ENCODE data around the gene VPREB3. TPM values are rescaled to one million over a fixed set of nuclear protein-coding genes. Genes with fewer than 3 reads are reported as not detected.

VPREB3 gene
- total RNA-seq, 4 donors from 2014 or later, result not detected

DNA sequence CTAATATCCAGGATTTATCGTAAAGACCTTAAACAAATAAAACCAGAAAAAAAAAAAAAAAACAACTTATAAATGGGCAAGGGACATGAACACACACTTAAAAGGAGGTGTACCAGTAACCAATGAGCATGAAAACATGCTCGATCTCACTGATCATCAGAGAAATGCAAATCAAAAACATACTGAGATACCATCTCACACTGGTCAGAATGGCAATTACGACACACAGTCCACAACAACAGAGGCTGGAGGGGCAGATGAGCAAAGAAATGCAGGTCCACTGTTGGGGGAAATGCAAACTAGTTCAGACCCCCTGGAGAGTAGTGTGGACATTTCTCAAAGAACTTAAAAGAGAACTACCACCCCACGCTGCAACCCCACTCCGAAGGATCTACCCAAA lies 50.2 kb downstream of the VPREB3 start:
- intact Hi-C loops (cut with DNase I; ENCODE audit: low total_unique reads), result no loop called here
- H3K27me3 ChIP-seq, result no peaks in the 10 kb centered on the region
- H3K36me3 ChIP-seq, result no peaks in the 10 kb centered on the region
- TF ChIP-seq POLR2A (IDR thresholded peaks at IDR 0.05), result no peak
- H3K9me3 ChIP-seq, result no peaks in the 10 kb centered on the region
- no peaks in the 10 kb centered on the region for H3K4me1 ChIP-seq
- no peak overlapping the region for H3K27ac ChIP-seq
- no peak overlapping the region for H3K4me3 ChIP-seq
- DNase-seq, result no peak

Other genes with a start within 250 kb of the VPREB3 start
- under 1 TPM in 1 of 4 donors, not detected in 3; 0.48 TPM for gene IGLL1, start 174.1 kb downstream of the VPREB3 start, total RNA-seq
- gene DRICH1, start 122.1 kb downstream of the VPREB3 start, total RNA-seq, result 1 to 10 TPM in 1 of 4 donors, not detected in 3; 1.4 TPM
- under 1 TPM in 1 of 4 donors, not detected in 3; 0.21 TPM for gene RGL4, start 63.4 kb downstream of the VPREB3 start, total RNA-seq
- gene ZNF70, start 3.3 kb downstream of the VPREB3 start, total RNA-seq, result 10 to 100 TPM in 1 of 4 donors, 1 to 10 TPM in 3; 3.6 to 13.8 (median 6.2) TPM
- gene C22orf15, start 8.6 kb upstream of the VPREB3 start, total RNA-seq, result under 1 TPM in 2 of 4 donors, not detected in 2; 0.41 to 0.55 TPM
- 10 to 100 TPM in 1 of 4 donors, under 1 TPM in 1, not detected in 2; 0.88 to 21.0 TPM for gene CHCHD10, start 13.5 kb upstream of the VPREB3 start, total RNA-seq
- 10 to 100 TPM in 1 of 4 donors, 1 to 10 TPM in 2, not detected in 1; 7.6 to 35.8 (median 8.7) TPM for gene MMP11, start 18.4 kb upstream of the VPREB3 start, total RNA-seq
- gene SMARCB1, start 32.5 kb upstream of the VPREB3 start, total RNA-seq, result 10 to 100 TPM; 39.1 to 64.4 (median 51.6) TPM
- 1 to 10 TPM in 1 of 4 donors, under 1 TPM in 1, not detected in 2; 0.95 to 1.2 TPM for gene DERL3, start 84.6 kb upstream of the VPREB3 start, total RNA-seq
- gene SLC2A11, start 103.5 kb upstream of the VPREB3 start, total RNA-seq, result 10 to 100 TPM in 3 of 4 donors, under 1 TPM in 1; under 0.01 to 63.3 (median 15.0) TPM
- 100 to 1,000 TPM in 2 of 4 donors, 10 to 100 TPM in 2; 77.1 to 189 (median 124) TPM for gene MIF, start 140.0 kb upstream of the VPREB3 start, total RNA-seq
- 1 to 10 TPM; 2.1 to 7.6 (median 4.9) TPM for gene GSTT2B, start 206.8 kb upstream of the VPREB3 start, total RNA-seq
- gene DDTL, start 212.5 kb upstream of the VPREB3 start, total RNA-seq, result 1 to 10 TPM in 1 of 4 donors, under 1 TPM in 2, not detected in 1; 0.26 to 3.4 (median 0.48) TPM
- gene DDT, start 220.0 kb upstream of the VPREB3 start, total RNA-seq, result 10 to 100 TPM; 26.5 to 58.7 (median 48.0) TPM
- not detected for gene GSTT2, start 225.7 kb upstream of the VPREB3 start, total RNA-seq